NCI-H2196 (cell line): ENCODE data around the gene SF3B1.
"Not testable (repeated sequence)": the region's sequence is repeated elsewhere in the genome, so short reads cannot be mapped to it uniquely, and the experiment has no call there.

ENCODE experiments used
- DNase-seq: peaks from one replicate; lab custom pipeline; 2025; ENCODE audit not compliant: unreplicated experiment; lab: John Stamatoyannopoulos, UW

SF3B1 gene

GRCh38 chr2:197434541-197435513 is at the start of gene SF3B1:
TSS of gene SF3B1 (minus strand) at chr2:197435028. CDS start at chr2:197434999, 29 bp downstream.
- DNase-seq, result peak; percentile 98

- not testable (repeated sequence) for DNase-seq
These were observed 49.4 kb upstream of the SF3B1 start for GRCh38 chr2:197484248-197484647.

- DNase-seq, result no peak
These were observed 45.6 kb upstream of the SF3B1 start for GRCh38 chr2:197480165-197481036.

- no peak for DNase-seq
These were observed 43.0 kb upstream of the SF3B1 start for GRCh38 chr2:197477797-197478196.

GRCh38 chr2:197472166-197472565 is 37.3 kb upstream of the SF3B1 start:
- DNase-seq, result no peak

- DNase-seq, result no peak
These were observed 29.3 kb upstream of the SF3B1 start for GRCh38 chr2:197464175-197464574.

GRCh38 chr2:197461057-197461456 is 26.2 kb upstream of the SF3B1 start:
- no peak for DNase-seq

- no peak for DNase-seq
These were observed 25.8 kb upstream of the SF3B1 start for GRCh38 chr2:197460649-197461048.

GRCh38 chr2:197455428-197455827 is 20.6 kb upstream of the SF3B1 start:
- DNase-seq, result no peak

- no peak for DNase-seq
These were observed 20.1 kb upstream of the SF3B1 start for GRCh38 chr2:197454923-197455322.

- DNase-seq, result peak; percentile 72
These were observed 19.1 kb upstream of the SF3B1 start for GRCh38 chr2:197453914-197454398.

GRCh38 chr2:197453123-197453913 is 18.5 kb upstream of the SF3B1 start, which contains the start of gene COQ10B:
TSS of gene COQ10B (plus strand) at chr2:197453552. CDS start at chr2:197453561, 9 bp downstream.
- DNase-seq, result peak; percentile 99

GRCh38 chr2:197452754-197453122 is 17.9 kb upstream of the SF3B1 start:
- no peak for DNase-seq

- not testable (repeated sequence) for DNase-seq
These were observed 16.1 kb upstream of the SF3B1 start for GRCh38 chr2:197450935-197451358.

GRCh38 chr2:197450465-197450864 is 15.6 kb upstream of the SF3B1 start:
- DNase-seq, result peak; percentile 60

GRCh38 chr2:197446844-197447243 is 12.0 kb upstream of the SF3B1 start:
- DNase-seq, result no peak

GRCh38 chr2:197445746-197446145 is 10.9 kb upstream of the SF3B1 start:
- DNase-seq, result no peak

GRCh38 chr2:197442857-197443256 is 8.0 kb upstream of the SF3B1 start:
- DNase-seq, result no peak

- DNase-seq, result no peak
These were observed 2.6 kb upstream of the SF3B1 start for GRCh38 chr2:197437380-197437779.

GRCh38 chr2:197435598-197436420 is 981 bp upstream of the SF3B1 start:
- no peak for DNase-seq
